K562 treated with DMSO at 1 percent for 24 hours (cell line): ENCODE data around the gene COL10A1. TPM values are rescaled to one million over a fixed set of nuclear protein-coding genes. Genes with fewer than 3 reads are reported as not detected.

ENCODE experiments used
- total RNA-seq: library from RNA; unstranded; fragments of 300-600 nt; gene quantifications from 2 replicates; pipeline ENCODE4 v1.2.3, GENCODE V29; 2022; ENCODE audit warnings: low read depth; ENCODE audit not compliant: insufficient read depth

COL10A1 gene
- total RNA-seq, result not detected in 2 replicates

GRCh38 chr6:116126032-116126431 is at the start of gene COL10A1:
COL10A1 (minus strand) TSS chr6:116126132; CDS start chr6:116125492, 640 bp downstream.

GRCh38 chr6:116100419-116101301 is 25.3 kb downstream of the COL10A1 start, which contains the start of gene NT5DC1:
NT5DC1 (plus strand) TSS chr6:116100853; CDS start chr6:116100931, 78 bp downstream.

Other genes with a start within 250 kb of the COL10A1 start
- 0.29 and 0.36 TPM in 2 replicates for gene FRK, start 65.2 kb downstream of the COL10A1 start, total RNA-seq
- 21.4 and 32.5 TPM in 2 replicates for gene NT5DC1, start 25.3 kb downstream of the COL10A1 start, total RNA-seq
- 7.2 and 8.7 TPM in 2 replicates for gene TSPYL4, start 127.9 kb upstream of the COL10A1 start, total RNA-seq
- 42.8 and 45.2 TPM in 2 replicates for gene TSPYL1, start 153.8 kb upstream of the COL10A1 start, total RNA-seq
- 1.3 and 2.0 TPM in 2 replicates for gene DSE, start 244.8 kb upstream of the COL10A1 start, total RNA-seq